Sigmoid colon (tissue), 4 donors: ENCODE results near the gene KCNJ4.

Source experiments
- CTCF ChIP-seq, 4 experiments: fragments of 450-650 bp in 3 of 4; fragments of 200-600 bp in 1 of 4; IDR thresholded peaks; one replicate each; pipeline ENCODE4 v1.5.1; 2016 to 2019; ENCODE audit warnings: antibody characterized with exemption in 4 of 4, mild to moderate bottlenecking in 3 of 4, moderate library complexity in 2 of 4
- EP300 ChIP-seq, 4 donors: sonication (generic); formaldehyde crosslinking; IDR thresholded peaks; one replicate each; pipeline ENCODE4 v1.6.1; 2017; ENCODE audit warnings: antibody characterized with exemption in 4 of 4

- TF ChIP-seq CTCF (IDR thresholded peaks at IDR 0.05) (no peak), EP300 (IDR thresholded peaks at IDR 0.05) (no peak)
Measured at GRCh38 chr22:38477585-38477984, 22.6 kb upstream of the KCNJ4 start.
